ENCODE results near the gene FSCB. TPM values are rescaled to one million over a fixed set of nuclear protein-coding genes. Genes with fewer than 3 reads are reported as not detected.

FSCB gene
- total and polyA plus RNA-seq, 2 donors (not counting 1 experiment from before 2014, with no cell fraction given): not detected

GRCh38 chr14:44508834-44509233 is 1.8 kb upstream of the FSCB start:
- no peaks in the 10 kb centered on the region for H3K4me1 ChIP-seq (ENCODE audit: control insufficient read depth, extremely low read depth, insufficient read depth, low read length)
- no peak overlapping the region for H3K27ac ChIP-seq (ENCODE audit: insufficient read depth, low read length)
- H3K27me3 ChIP-seq (ENCODE audit: control insufficient read depth, insufficient read depth, low read length): no peaks in the 10 kb centered on the region
- no peaks in the 10 kb centered on the region for H3K79me2 ChIP-seq (ENCODE audit: control insufficient read depth, insufficient read depth, low read length)
- H3K9ac ChIP-seq (ENCODE audit: insufficient read depth, low read length): no peak overlapping the region
- TF ChIP-seq CTCF (conservative IDR thresholded peaks at IDR 0.05 in 1 of 2, IDR thresholded peaks at IDR 0.05 in 1 of 2; ENCODE audit: low read depth in 1 of 2, low read length in 2 of 2) (no peak), EZH2 (IDR thresholded peaks at IDR 0.05; ENCODE audit: low read length, missing control alignments) (no peak)
- H3K36me3 ChIP-seq (ENCODE audit: control insufficient read depth, insufficient read depth, low read length): no peaks in the 10 kb centered on the region
- H4K20me1 ChIP-seq (ENCODE audit: control insufficient read depth, extremely low read depth, insufficient read depth, low read length): no peaks in the 10 kb centered on the region
- H2AFZ ChIP-seq (ENCODE audit: low read length): no peak overlapping the region
- DNase-seq (ENCODE audit: low read depth in 2 of 2): no peak
- H3K4me2 ChIP-seq (ENCODE audit: extremely low read depth, insufficient read depth, low read length): no peak overlapping the region
- H3K4me3 ChIP-seq (replicated peaks in 1 of 4; ENCODE audit: control extremely low read depth in 1 of 4, insufficient read depth in 1 of 4, low read depth in 3 of 4, low read length in 4 of 4): no peak overlapping the region
- no peaks in the 10 kb centered on the region for H3K9me3 ChIP-seq (ENCODE audit: control insufficient read depth, insufficient read depth, low read depth, low read length)

- no peak overlapping the region for H3K9ac ChIP-seq (ENCODE audit: insufficient read depth, low read length)
- H4K20me1 ChIP-seq (ENCODE audit: control insufficient read depth, extremely low read depth, insufficient read depth, low read length): no peaks in the 10 kb centered on the region
- no peaks in the 10 kb centered on the region for H3K27me3 ChIP-seq (ENCODE audit: control insufficient read depth, insufficient read depth, low read length)
- H3K79me2 ChIP-seq (ENCODE audit: control insufficient read depth, insufficient read depth, low read length): no peaks in the 10 kb centered on the region
- H3K4me1 ChIP-seq (ENCODE audit: control insufficient read depth, extremely low read depth, insufficient read depth, low read length): no peaks in the 10 kb centered on the region
- H3K4me2 ChIP-seq (ENCODE audit: extremely low read depth, insufficient read depth, low read length): no peak overlapping the region
- H3K4me3 ChIP-seq (replicated peaks in 1 of 4; ENCODE audit: control extremely low read depth in 1 of 4, insufficient read depth in 1 of 4, low read depth in 3 of 4, low read length in 4 of 4): no peak overlapping the region
- H3K27ac ChIP-seq (ENCODE audit: insufficient read depth, low read length): no peak overlapping the region
- no peak for DNase-seq (ENCODE audit: low read depth in 2 of 2)
- H3K36me3 ChIP-seq (ENCODE audit: control insufficient read depth, insufficient read depth, low read length): no peaks in the 10 kb centered on the region
- no peak for TF ChIP-seq EZH2 (IDR thresholded peaks at IDR 0.05; ENCODE audit: low read length, missing control alignments)
- TF ChIP-seq CTCF (conservative IDR thresholded peaks at IDR 0.05 in 1 of 2, IDR thresholded peaks at IDR 0.05 in 1 of 2; ENCODE audit: low read depth in 1 of 2, low read length in 2 of 2): no peak
- H3K9me3 ChIP-seq (ENCODE audit: control insufficient read depth, insufficient read depth, low read depth, low read length): no peaks in the 10 kb centered on the region
- no peak overlapping the region for H2AFZ ChIP-seq (ENCODE audit: low read length)
Observed at GRCh38 chr14:44505588-44505987, 1.5 kb downstream of the FSCB start.

- no peak for TF ChIP-seq CTCF (conservative IDR thresholded peaks at IDR 0.05 in 1 of 2, IDR thresholded peaks at IDR 0.05 in 1 of 2; ENCODE audit: low read depth in 1 of 2, low read length in 2 of 2)
- TF ChIP-seq EZH2 (IDR thresholded peaks at IDR 0.05; ENCODE audit: low read length, missing control alignments): no peak
- no peaks in the 10 kb centered on the region for H3K79me2 ChIP-seq (ENCODE audit: control insufficient read depth, insufficient read depth, low read length)
Observed at GRCh38 chr14:44497148-44497547, 9.9 kb downstream of the FSCB start.

More at GRCh38 chr14:44497148-44497547, 9.9 kb downstream of the FSCB start:
- no peak for DNase-seq (ENCODE audit: low read depth in 2 of 2)
- H3K4me1 ChIP-seq (ENCODE audit: control insufficient read depth, extremely low read depth, insufficient read depth, low read length): no peaks in the 10 kb centered on the region
- H2AFZ ChIP-seq (ENCODE audit: low read length): no peak overlapping the region
- H3K9me3 ChIP-seq (ENCODE audit: control insufficient read depth, insufficient read depth, low read depth, low read length): no peaks in the 10 kb centered on the region
- H4K20me1 ChIP-seq (ENCODE audit: control insufficient read depth, extremely low read depth, insufficient read depth, low read length): no peaks in the 10 kb centered on the region
- H3K4me2 ChIP-seq (ENCODE audit: extremely low read depth, insufficient read depth, low read length): no peak overlapping the region
- no peaks in the 10 kb centered on the region for H3K27me3 ChIP-seq (ENCODE audit: control insufficient read depth, insufficient read depth, low read length)
- H3K36me3 ChIP-seq (ENCODE audit: control insufficient read depth, insufficient read depth, low read length): no peaks in the 10 kb centered on the region
- H3K27ac ChIP-seq (ENCODE audit: insufficient read depth, low read length): no peak overlapping the region
- no peak overlapping the region for H3K4me3 ChIP-seq (replicated peaks in 1 of 4; ENCODE audit: control extremely low read depth in 1 of 4, insufficient read depth in 1 of 4, low read depth in 3 of 4, low read length in 4 of 4)
- no peak overlapping the region for H3K9ac ChIP-seq (ENCODE audit: insufficient read depth, low read length)

All from fibroblast of lung (primary cell).